ENCODE measurements around the gene SEPTIN2. TPM values are rescaled to one million over a fixed set of nuclear protein-coding genes. Genes with fewer than 3 reads are reported as not detected.

Gene SEPTIN2
- total and polyA plus RNA-seq, 2 donors from 2014 or later: 187 to 435 TPM

- FAIRE-seq (no peak), DNase-seq (no peak)
- Histone ChIP-seq H3K4me3 (ENCODE audit: low read length in 3 of 3) (no peak overlapping the region), H3K4me1 (ENCODE audit: control insufficient read depth in 2 of 3, insufficient read depth in 2 of 3, low read depth in 1 of 3, low read length in 3 of 3) (peaks cover 6 to 14% (median 11%) of the 10 kb centered on the region in 3 donors), H3K36me3 (ENCODE audit: control insufficient read depth in 2 of 3, insufficient read depth in 3 of 3, low read length in 3 of 3) (no peaks in the 10 kb centered on the region), H3K9me3 (ENCODE audit: control insufficient read depth in 2 of 3, insufficient read depth in 1 of 3, low read length in 3 of 3) (no peaks in the 10 kb centered on the region), H3K27ac (ENCODE audit: low read depth in 2 of 2, low read length in 2 of 2) (no peak overlapping the region), H3K27me3 (ENCODE audit: control insufficient read depth, insufficient read depth, low read length) (no peaks in the 10 kb centered on the region), H3K9ac (ENCODE audit: low read length in 3 of 3) (no peak overlapping the region)
- TF ChIP-seq CTCF (IDR thresholded peaks at IDR 0.05; ENCODE audit: borderline replicate concordance, extremely low read depth, insufficient read depth): no peak
- intact Hi-C loops (cut with DNase I): no loop called here
Observed at GRCh38 chr2:241312082-241312481, 3.6 kb upstream of the SEPTIN2 start.

GRCh38 chr2:241313543-241314095 lies 2.1 kb upstream of the SEPTIN2 start:
- H3K9ac ChIP-seq (ENCODE audit: low read length in 3 of 3): peak overlapping the region in 1 of 3 donors; percentile 87
- no peak for FAIRE-seq
- DNase-seq: no peak
- peak overlapping the region in 1 of 3 donors; percentile 82 for H3K4me3 ChIP-seq (ENCODE audit: low read length in 3 of 3)
- no peaks in the 10 kb centered on the region for H3K36me3 ChIP-seq (ENCODE audit: control insufficient read depth in 2 of 3, insufficient read depth in 3 of 3, low read length in 3 of 3)
- no peaks in the 10 kb centered on the region for H3K9me3 ChIP-seq (ENCODE audit: control insufficient read depth in 2 of 3, insufficient read depth in 1 of 3, low read length in 3 of 3)
- peaks cover 7 to 19% (median 16%) of the 10 kb centered on the region in 3 donors for H3K4me1 ChIP-seq (ENCODE audit: control insufficient read depth in 2 of 3, insufficient read depth in 2 of 3, low read depth in 1 of 3, low read length in 3 of 3)
- intact Hi-C loops (cut with DNase I): no loop called here
- no peak for TF ChIP-seq CTCF (IDR thresholded peaks at IDR 0.05; ENCODE audit: borderline replicate concordance, extremely low read depth, insufficient read depth)
- H3K27ac ChIP-seq (ENCODE audit: low read depth in 2 of 2, low read length in 2 of 2): no peak overlapping the region
- H3K27me3 ChIP-seq (ENCODE audit: control insufficient read depth, insufficient read depth, low read length): no peaks in the 10 kb centered on the region

GRCh38 chr2:241314226-241315092 lies 1.3 kb upstream of the SEPTIN2 start:
- peak in 1 of 5 donors; percentile 74 for DNase-seq
- Histone ChIP-seq H3K36me3 (ENCODE audit: control insufficient read depth in 2 of 3, insufficient read depth in 3 of 3, low read length in 3 of 3) (no peaks in the 10 kb centered on the region), H3K9ac (ENCODE audit: low read length in 3 of 3) (peak overlapping the region; percentile 56 to 92 (median 87)), H3K4me3 (ENCODE audit: low read length in 3 of 3) (peak overlapping the region; percentile 70 to 96 (median 82)), H3K4me1 (ENCODE audit: control insufficient read depth in 2 of 3, insufficient read depth in 2 of 3, low read depth in 1 of 3, low read length in 3 of 3) (peaks cover 7 to 16% (median 14%) of the 10 kb centered on the region in 3 donors), H3K9me3 (ENCODE audit: control insufficient read depth in 2 of 3, insufficient read depth in 1 of 3, low read length in 3 of 3) (no peaks in the 10 kb centered on the region), H3K27ac (ENCODE audit: low read depth in 2 of 2, low read length in 2 of 2) (peak overlapping the region; percentile 99 to 100), H3K27me3 (ENCODE audit: control insufficient read depth, insufficient read depth, low read length) (no peaks in the 10 kb centered on the region)
- peak; percentile 3 for TF ChIP-seq CTCF (IDR thresholded peaks at IDR 0.05; ENCODE audit: borderline replicate concordance, extremely low read depth, insufficient read depth)
- intact Hi-C loops (cut with DNase I): no loop called here
- no peak for FAIRE-seq
